A549 treated with DMSO at 1 μM for 4 hours (cell line): ENCODE results near the gene SRSF7. TPM values are rescaled to one million over a fixed set of nuclear protein-coding genes. Genes with fewer than 3 reads are reported as not detected.

Source experiments
- total RNA-seq: library from RNA; stranded (reverse); fragments of 200-300 nt; extraction: Qiagen RNA extraction; gene quantifications from 5 replicates; pipeline ENCODE4 v1.2.3, GENCODE V29; 2022; ENCODE audit warnings: low read depth

Gene SRSF7
- total RNA-seq, result 316 to 428 TPM (median 347 TPM) in 5 replicates

DNA sequence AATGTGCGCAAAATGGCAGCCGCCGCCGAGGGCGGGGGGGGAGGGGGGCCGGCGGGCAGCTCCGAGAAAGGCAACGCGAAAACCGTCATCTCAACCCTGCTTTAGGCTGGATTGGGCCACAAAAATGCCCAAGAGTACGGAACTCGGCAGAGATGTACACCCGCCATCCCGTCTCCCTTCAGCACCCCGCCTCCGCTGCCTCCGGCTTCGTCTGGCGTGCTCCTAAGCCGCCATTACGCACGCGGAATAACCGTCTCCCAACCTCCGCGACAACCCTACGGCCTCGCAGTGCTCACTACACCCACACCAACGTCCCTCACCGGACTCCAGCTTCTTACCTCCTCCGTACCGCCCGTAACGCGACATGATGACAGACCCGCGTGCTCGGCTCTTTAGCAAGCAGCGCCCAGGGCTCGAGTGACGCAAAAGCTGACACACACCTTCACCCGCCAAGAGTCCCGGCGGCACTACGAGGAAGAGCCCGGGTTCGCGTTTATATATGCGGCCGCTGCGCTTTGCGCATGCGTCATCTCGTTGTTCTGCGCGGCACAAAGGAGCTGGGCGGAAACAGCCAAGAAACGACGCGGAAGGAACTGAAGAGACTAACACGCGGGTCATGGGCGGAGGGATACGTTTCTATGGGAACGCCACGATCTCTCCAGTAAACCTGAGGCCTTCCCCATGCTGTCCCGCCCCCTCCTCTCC is at the start of gene SRSF7:
TSS of gene SRSF7 (minus strand) at position 471 of the 705 bp plus-strand sequence. CDS start at position 366, 105 bp downstream.

Other genes starting within 250 kb of the SRSF7 start
- 21.4 to 32.0 TPM (median 28.3 TPM) in 5 replicates for gene HNRNPLL, start 148.4 kb downstream of the SRSF7 start, total RNA-seq
- gene GALM, start 85.2 kb downstream of the SRSF7 start, total RNA-seq, result 17.3 to 22.7 TPM (median 19.2 TPM) in 5 replicates
- 35.7 to 45.6 TPM (median 44.3 TPM) in 5 replicates for gene GEMIN6, start 26.8 kb upstream of the SRSF7 start, total RNA-seq
- gene DHX57, start 124.6 kb upstream of the SRSF7 start, total RNA-seq, result 20.1 to 22.4 TPM (median 21.4 TPM) in 5 replicates
- gene MORN2, start 124.6 kb upstream of the SRSF7 start, total RNA-seq, result 36.8 to 51.2 TPM (median 43.1 TPM) in 5 replicates
- 0.04 to 0.13 TPM (median 0.08 TPM) in 4 of 5 replicates, not detected in the other for gene ARHGEF33, start 138.5 kb upstream of the SRSF7 start, total RNA-seq